CD14-positive monocyte (primary cell): ENCODE measurements around the gene ENOPH1. TPM values are rescaled to one million over a fixed set of nuclear protein-coding genes. Genes with fewer than 3 reads are reported as not detected.

ENCODE experiments used
- DNase-seq, 3 donors: peaks; one replicate each; pipeline ENCODE4 v3.0.0-alpha.2; 2011 to 2022
- H2AFZ ChIP-seq: 2 replicates; pipeline ENCODE4 v1.6.0; 2012; ENCODE audit warnings: mild to moderate bottlenecking, low read depth, low read length, inconsistent platforms; ENCODE audit not compliant: insufficient read depth, poor library complexity, severe bottlenecking
- H3K27ac ChIP-seq, 2 donors: 1 replicate in 1 of 2; 2 replicates in 1 of 2; pipeline ENCODE4 v1.5.1; 2012 to 2013; ENCODE audit warnings: low read length in 2 of 2, control low read depth in 1 of 2, inconsistent platforms in 1 of 2, low read depth in 1 of 2, mild to moderate bottlenecking in 1 of 2
- H3K27me3 ChIP-seq, 2 donors: one replicate each; pipeline versions ENCODE4 v1.6.0 to v1.6.1; 2011 to 2013; ENCODE audit warnings: low read length in 2 of 2; ENCODE audit not compliant: control insufficient read depth in 2 of 2, insufficient read depth in 2 of 2
- H3K36me3 ChIP-seq, 2 donors: replicated peaks in 1 of 2; 1 replicate in 1 of 2; 2 replicates in 1 of 2; pipeline versions ENCODE4 v1.5.1 to v1.6.1; 2012 to 2013; ENCODE audit warnings: low read length in 2 of 2, control low read depth in 1 of 2, inconsistent platforms in 1 of 2, mild to moderate bottlenecking in 1 of 2; ENCODE audit not compliant: insufficient read depth in 2 of 2, control insufficient read depth in 1 of 2
- H3K4me1 ChIP-seq, 2 donors: 1 replicate in 1 of 2; 2 replicates in 1 of 2; pipeline versions ENCODE4 v1.5.1 to v1.6.1; 2012 to 2013; ENCODE audit warnings: low read length in 2 of 2, control low read depth in 1 of 2, inconsistent platforms in 1 of 2, mild to moderate bottlenecking in 1 of 2, moderate library complexity in 1 of 2; ENCODE audit not compliant: insufficient read depth in 2 of 2, control insufficient read depth in 1 of 2
- H3K4me2 ChIP-seq: replicated peaks from 2 replicates; pipeline ENCODE3; 2012; ENCODE audit warnings: low read length, moderate library complexity, mild to moderate bottlenecking; ENCODE audit not compliant: poor library complexity, severe bottlenecking; ENCODE audit errors: extremely low read depth
- H3K4me3 ChIP-seq, 3 experiments: fragments of 200-600 bp in 1 of 3; sonication (generic) in 1 of 3; replicated peaks in 1 of 3; 1 replicate in 2 of 3; 2 replicates in 1 of 3; pipeline ENCODE4 v1.5.1; 2011 to 2013; ENCODE audit warnings: low read length in 3 of 3, mild to moderate bottlenecking in 3 of 3, control low read depth in 2 of 3, low read depth in 2 of 3, inconsistent platforms in 1 of 3, moderate library complexity in 1 of 3
- H3K79me2 ChIP-seq: 2 replicates; pipeline ENCODE4 v1.6.0; 2012; ENCODE audit warnings: mild to moderate bottlenecking, control low read depth, inconsistent platforms, low read length, moderate library complexity; ENCODE audit not compliant: insufficient read depth
- H3K9ac ChIP-seq: 2 replicates; pipeline ENCODE4 v1.6.0; 2017; ENCODE audit warnings: low read length, mild to moderate bottlenecking; ENCODE audit not compliant: insufficient read depth, poor library complexity, severe bottlenecking
- H3K9me3 ChIP-seq, 2 donors: replicated peaks in 1 of 2; 1 replicate in 1 of 2; 2 replicates in 1 of 2; pipeline versions ENCODE4 v1.5.1 to v1.6.1; 2012 to 2013; ENCODE audit warnings: low read length in 2 of 2, control low read depth in 1 of 2; ENCODE audit not compliant: control insufficient read depth in 1 of 2, insufficient read depth in 1 of 2
- H4K20me1 ChIP-seq: 2 replicates; pipeline ENCODE4 v1.6.0; 2012; ENCODE audit warnings: mild to moderate bottlenecking, low read length, control low read depth, moderate library complexity; ENCODE audit not compliant: insufficient read depth
- H3K27ac Mint-ChIP-seq, 7 donors: one replicate each; pipeline ENCODE4 v1.8.0; 2020; ENCODE audit warnings: mild to moderate bottlenecking in 7 of 7, mixed read lengths in 7 of 7, moderate library complexity in 6 of 7, inconsistent platforms in 2 of 7
- H3K27me3 Mint-ChIP-seq, 3 donors: one replicate each; pipeline ENCODE4 v1.8.0; 2021 to 2022; ENCODE audit warnings: low read depth in 3 of 3, mild to moderate bottlenecking in 3 of 3, mixed read lengths in 3 of 3, moderate library complexity in 3 of 3, inconsistent platforms in 1 of 3
- H3K36me3 Mint-ChIP-seq, 2 donors: one replicate each; pipeline ENCODE4 v1.8.0; 2020; ENCODE audit warnings: mixed read lengths in 2 of 2, inconsistent platforms in 1 of 2, mild to moderate bottlenecking in 1 of 2
- H3K4me1 Mint-ChIP-seq: one replicate; pipeline ENCODE4 v1.8.0; 2020; ENCODE audit warnings: mild to moderate bottlenecking, mixed read lengths
- H3K4me3 Mint-ChIP-seq, 2 donors: one replicate each; pipeline ENCODE4 v1.8.0; 2020; ENCODE audit warnings: mild to moderate bottlenecking in 2 of 2, mixed read lengths in 2 of 2, moderate library complexity in 1 of 2
- H3K9me3 Mint-ChIP-seq, 7 donors: one replicate each; pipeline ENCODE4 v1.8.0; 2020 to 2022; ENCODE audit warnings: mixed read lengths in 7 of 7, mild to moderate bottlenecking in 6 of 7, moderate library complexity in 6 of 7, inconsistent platforms in 2 of 7
- WGBS: methylation state at CpG from one replicate; pipeline ENCODE4 v1.1.5; 2013; ENCODE audit warnings: missing lambda C conversion rate; ENCODE audit not compliant: insufficient coverage; 5-methylcytosine and 5-hydroxymethylcytosine counted together
- intact Hi-C, 2 donors: fragments of 100-400 bp; cut with micrococcal nuclease; formaldehyde crosslinking; loops; one replicate each; pipeline versions ENCODE4 v1.15.0 to v1.15.1; 2023
- polyA plus RNA-seq, 3 donors: library from polyadenylated mRNA; depleted of rRNA in 1 of 3; unstranded in 2 of 3; stranded (reverse) in 1 of 3; fragments of 300-500 nt in 2 of 3; fragments of >200 nt in 1 of 3; fragmentation: Illumina TruSeq in 2 of 3; gene quantifications; 1 replicate in 2 of 3; 2 replicates in 1 of 3; pipeline ENCODE4 v1.2.3, GENCODE V29; 2012 to 2021
- TF ChIP-seq, protein P1 (sequence below): fragments of 200-600 bp; IDR thresholded peaks from one replicate; pipeline ENCODE4 v1.8.0; 2022; ENCODE audit warnings: antibody characterized with exemption, mild to moderate bottlenecking

Gene ENOPH1
- polyA plus RNA-seq, 3 donors = 6.1 to 23.4 (median 22.0) TPM

DNA sequence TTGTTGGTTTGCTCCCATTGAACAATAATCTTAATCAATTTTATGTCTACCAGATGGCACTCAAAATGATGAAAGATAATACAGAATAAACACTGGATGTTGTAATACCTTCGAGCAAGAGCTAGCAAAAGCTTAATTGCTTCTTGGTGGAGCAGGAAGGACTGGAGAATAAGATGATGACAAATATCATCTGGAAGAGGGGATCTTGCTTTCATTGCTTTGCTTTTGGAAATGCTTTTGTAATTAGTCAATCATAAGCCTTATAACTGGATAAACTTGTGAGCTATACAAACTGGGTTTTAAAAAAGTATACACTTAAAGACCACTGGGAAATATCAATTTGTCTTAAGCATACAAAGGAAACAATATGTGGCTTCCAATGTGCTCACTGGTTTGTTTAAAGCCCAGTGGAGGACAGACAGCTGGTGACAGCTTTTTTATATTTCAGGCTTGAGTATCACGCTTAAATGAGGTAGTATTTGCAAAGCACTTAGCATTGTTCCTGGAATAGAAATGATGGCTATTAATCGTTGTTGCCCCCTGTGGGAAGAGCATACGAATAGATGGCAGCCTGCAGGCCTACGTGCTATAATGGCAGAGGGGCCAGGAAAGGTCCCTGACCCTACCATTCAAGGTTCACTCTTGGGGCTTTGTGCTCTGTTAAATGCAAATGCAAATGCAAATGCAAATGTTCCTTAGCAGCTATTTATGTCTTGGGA is 70.2 kb downstream of the ENOPH1 start:
- Histone ChIP-seq H3K27me3 (no peaks in the 10 kb centered on the region), H3K4me1 (no peaks in the 10 kb centered on the region), H3K79me2 (no peaks in the 10 kb centered on the region), H2AFZ (no peak overlapping the region), H3K36me3 (no peaks in the 10 kb centered on the region), H3K9ac (no peak overlapping the region), H3K4me2 (no peak overlapping the region), H3K4me3 (no peak overlapping the region), H3K9me3 (no peaks in the 10 kb centered on the region), H4K20me1 (no peaks in the 10 kb centered on the region), H3K27ac (no peak overlapping the region)
- Mint-ChIP-seq H3K9me3 (no peaks in the 10 kb centered on the region), H3K27me3 (peaks cover 0 to 3% (median 0%) of the 10 kb centered on the region in 3 donors), H3K4me1 (no peaks in the 10 kb centered on the region), H3K4me3 (no peak overlapping the region), H3K36me3 (no peaks in the 10 kb centered on the region), H3K27ac (no peak overlapping the region)
- TF ChIP-seq, protein P1, sequence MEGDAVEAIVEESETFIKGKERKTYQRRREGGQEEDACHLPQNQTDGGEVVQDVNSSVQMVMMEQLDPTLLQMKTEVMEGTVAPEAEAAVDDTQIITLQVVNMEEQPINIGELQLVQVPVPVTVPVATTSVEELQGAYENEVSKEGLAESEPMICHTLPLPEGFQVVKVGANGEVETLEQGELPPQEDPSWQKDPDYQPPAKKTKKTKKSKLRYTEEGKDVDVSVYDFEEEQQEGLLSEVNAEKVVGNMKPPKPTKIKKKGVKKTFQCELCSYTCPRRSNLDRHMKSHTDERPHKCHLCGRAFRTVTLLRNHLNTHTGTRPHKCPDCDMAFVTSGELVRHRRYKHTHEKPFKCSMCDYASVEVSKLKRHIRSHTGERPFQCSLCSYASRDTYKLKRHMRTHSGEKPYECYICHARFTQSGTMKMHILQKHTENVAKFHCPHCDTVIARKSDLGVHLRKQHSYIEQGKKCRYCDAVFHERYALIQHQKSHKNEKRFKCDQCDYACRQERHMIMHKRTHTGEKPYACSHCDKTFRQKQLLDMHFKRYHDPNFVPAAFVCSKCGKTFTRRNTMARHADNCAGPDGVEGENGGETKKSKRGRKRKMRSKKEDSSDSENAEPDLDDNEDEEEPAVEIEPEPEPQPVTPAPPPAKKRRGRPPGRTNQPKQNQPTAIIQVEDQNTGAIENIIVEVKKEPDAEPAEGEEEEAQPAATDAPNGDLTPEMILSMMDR = no peak
- 75% methylated on average over 5 of the region's 5 CpGs for WGBS
- no peak for DNase-seq
- intact Hi-C loops = no loop called here

DNA sequence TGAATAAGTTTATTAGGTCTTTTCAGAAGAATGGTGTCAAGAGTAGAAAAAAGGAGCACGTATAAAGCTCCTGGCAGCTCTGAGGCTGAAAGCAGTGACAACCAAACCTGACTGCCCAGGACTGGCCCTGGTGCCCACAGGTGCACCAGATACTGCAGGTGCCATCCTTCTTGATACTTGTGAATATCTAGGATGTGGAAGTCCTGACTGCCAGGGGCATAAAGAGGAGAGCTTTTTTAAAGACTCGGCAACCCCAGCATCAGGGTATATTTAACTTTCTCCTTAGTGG is 70.7 kb downstream of the ENOPH1 start:
- no peak overlapping the region for H3K27ac ChIP-seq
- no peaks in the 10 kb centered on the region for H3K36me3 Mint-ChIP-seq
- no peak overlapping the region for H2AFZ ChIP-seq
- H3K4me3 Mint-ChIP-seq = no peak overlapping the region
- H3K4me1 Mint-ChIP-seq = no peaks in the 10 kb centered on the region
- H3K4me3 ChIP-seq = no peak overlapping the region
- no peaks in the 10 kb centered on the region for H3K9me3 ChIP-seq
- no peaks in the 10 kb centered on the region for H3K4me1 ChIP-seq
- no peak overlapping the region for H3K9ac ChIP-seq
- 88% methylated on average over 2 of the region's 2 CpGs for WGBS
- intact Hi-C loops = no loop called here
- H3K36me3 ChIP-seq = no peaks in the 10 kb centered on the region
- no peaks in the 10 kb centered on the region for H4K20me1 ChIP-seq
- TF ChIP-seq, protein P1 = no peak
- no peaks in the 10 kb centered on the region for H3K9me3 Mint-ChIP-seq
- no peaks in the 10 kb centered on the region for H3K79me2 ChIP-seq
- no peak overlapping the region for H3K4me2 ChIP-seq
- no peaks in the 10 kb centered on the region for H3K27me3 ChIP-seq
- no peak overlapping the region for H3K27ac Mint-ChIP-seq
- DNase-seq = no peak
- peaks cover 0 to 3% (median 0%) of the 10 kb centered on the region in 3 donors for H3K27me3 Mint-ChIP-seq
